NCI-H460 (cell line): ENCODE data around the gene TSPOAP1. TPM values are rescaled to one million over a fixed set of nuclear protein-coding genes. Genes with fewer than 3 reads are reported as not detected.
A peak's percentile ranks its signal among the peaks of the same experiment; 100 is the strongest.

Experiments
- DNase-seq: peaks from one replicate; pipeline ENCODE4 v3.0.0-alpha.2; 2016; ENCODE audit warnings: low read depth; ENCODE audit errors: extremely low read depth
- total RNA-seq: library from RNA; depleted of rRNA; stranded (reverse); fragments of >200 nt; shearing (Covaris generic); gene quantifications from 2 replicates; pipeline ENCODE4 v1.2.3, GENCODE V29; 2014

Gene TSPOAP1
- total RNA-seq, 1 experiment from 2014 or later, result not detected

- no peak for DNase-seq
Measured at GRCh38 chr17:58319173-58320162, 9.1 kb downstream of the TSPOAP1 start.

GRCh38 chr17:58318627-58319172, 9.9 kb downstream of the TSPOAP1 start:
- DNase-seq, result no peak

GRCh38 chr17:58318065-58318481, 10.5 kb downstream of the TSPOAP1 start:
- DNase-seq, result no peak

- DNase-seq, result peak; percentile 24
Measured at GRCh38 chr17:58317421-58318064, 11.1 kb downstream of the TSPOAP1 start.

- no peak for DNase-seq
Measured at GRCh38 chr17:58316260-58316960, 12.2 kb downstream of the TSPOAP1 start.

- no peak for DNase-seq
Measured at GRCh38 chr17:58315750-58316149, 12.8 kb downstream of the TSPOAP1 start.

- DNase-seq, result no peak
Measured at GRCh38 chr17:58315281-58315711, 13.3 kb downstream of the TSPOAP1 start.

- DNase-seq, result no peak
Measured at GRCh38 chr17:58314706-58315015, 13.9 kb downstream of the TSPOAP1 start.

GRCh38 chr17:58313815-58314705, 14.5 kb downstream of the TSPOAP1 start:
- no peak for DNase-seq

- DNase-seq, result no peak
Measured at GRCh38 chr17:58312829-58313228, 15.8 kb downstream of the TSPOAP1 start.

GRCh38 chr17:58312021-58312630, 16.5 kb downstream of the TSPOAP1 start:
- no peak for DNase-seq

GRCh38 chr17:58311429-58311894, 17.1 kb downstream of the TSPOAP1 start:
- DNase-seq, result no peak

GRCh38 chr17:58310511-58311428, 17.8 kb downstream of the TSPOAP1 start:
- no peak for DNase-seq

- DNase-seq, result no peak
Measured at GRCh38 chr17:58309918-58310259, 18.7 kb downstream of the TSPOAP1 start.

- DNase-seq, result no peak
Measured at GRCh38 chr17:58308985-58309917, 19.3 kb downstream of the TSPOAP1 start.

GRCh38 chr17:58308173-58308984, 20.2 kb downstream of the TSPOAP1 start:
- no peak for DNase-seq
